CD14-positive monocyte (primary cell): Measurements from ENCODE around the gene KIF2A. TPM values are rescaled to one million over a fixed set of nuclear protein-coding genes. Genes with fewer than 3 reads are reported as not detected.

Experiments used
- DNase-seq, 3 donors: peaks; one replicate each; pipeline ENCODE4 v3.0.0-alpha.2; 2011 to 2022
- H2AFZ ChIP-seq: 2 replicates; pipeline ENCODE4 v1.6.0; 2012; ENCODE audit warnings: mild to moderate bottlenecking, low read depth, low read length, inconsistent platforms; ENCODE audit not compliant: insufficient read depth, poor library complexity, severe bottlenecking
- H3K27ac ChIP-seq, 2 donors: 1 replicate in 1 of 2; 2 replicates in 1 of 2; pipeline ENCODE4 v1.5.1; 2012 to 2013; ENCODE audit warnings: low read length in 2 of 2, control low read depth in 1 of 2, inconsistent platforms in 1 of 2, low read depth in 1 of 2, mild to moderate bottlenecking in 1 of 2
- H3K27me3 ChIP-seq, 2 donors: one replicate each; pipeline versions ENCODE4 v1.6.0 to v1.6.1; 2011 to 2013; ENCODE audit warnings: low read length in 2 of 2; ENCODE audit not compliant: control insufficient read depth in 2 of 2, insufficient read depth in 2 of 2
- H3K36me3 ChIP-seq, 2 donors: replicated peaks in 1 of 2; 1 replicate in 1 of 2; 2 replicates in 1 of 2; pipeline versions ENCODE4 v1.5.1 to v1.6.1; 2012 to 2013; ENCODE audit warnings: low read length in 2 of 2, control low read depth in 1 of 2, inconsistent platforms in 1 of 2, mild to moderate bottlenecking in 1 of 2; ENCODE audit not compliant: insufficient read depth in 2 of 2, control insufficient read depth in 1 of 2
- H3K4me1 ChIP-seq, 2 donors: 1 replicate in 1 of 2; 2 replicates in 1 of 2; pipeline versions ENCODE4 v1.5.1 to v1.6.1; 2012 to 2013; ENCODE audit warnings: low read length in 2 of 2, control low read depth in 1 of 2, inconsistent platforms in 1 of 2, mild to moderate bottlenecking in 1 of 2, moderate library complexity in 1 of 2; ENCODE audit not compliant: insufficient read depth in 2 of 2, control insufficient read depth in 1 of 2
- H3K4me2 ChIP-seq: replicated peaks from 2 replicates; pipeline ENCODE3; 2012; ENCODE audit warnings: low read length, moderate library complexity, mild to moderate bottlenecking; ENCODE audit not compliant: poor library complexity, severe bottlenecking; ENCODE audit errors: extremely low read depth
- H3K4me3 ChIP-seq, 3 experiments: fragments of 200-600 bp in 1 of 3; sonication (generic) in 1 of 3; replicated peaks in 1 of 3; 1 replicate in 2 of 3; 2 replicates in 1 of 3; pipeline ENCODE4 v1.5.1; 2011 to 2013; ENCODE audit warnings: low read length in 3 of 3, mild to moderate bottlenecking in 3 of 3, control low read depth in 2 of 3, low read depth in 2 of 3, inconsistent platforms in 1 of 3, moderate library complexity in 1 of 3
- H3K79me2 ChIP-seq: 2 replicates; pipeline ENCODE4 v1.6.0; 2012; ENCODE audit warnings: mild to moderate bottlenecking, control low read depth, inconsistent platforms, low read length, moderate library complexity; ENCODE audit not compliant: insufficient read depth
- H3K9ac ChIP-seq: 2 replicates; pipeline ENCODE4 v1.6.0; 2017; ENCODE audit warnings: low read length, mild to moderate bottlenecking; ENCODE audit not compliant: insufficient read depth, poor library complexity, severe bottlenecking
- H3K9me3 ChIP-seq, 2 donors: replicated peaks in 1 of 2; 1 replicate in 1 of 2; 2 replicates in 1 of 2; pipeline versions ENCODE4 v1.5.1 to v1.6.1; 2012 to 2013; ENCODE audit warnings: low read length in 2 of 2, control low read depth in 1 of 2; ENCODE audit not compliant: control insufficient read depth in 1 of 2, insufficient read depth in 1 of 2
- H4K20me1 ChIP-seq: 2 replicates; pipeline ENCODE4 v1.6.0; 2012; ENCODE audit warnings: mild to moderate bottlenecking, low read length, control low read depth, moderate library complexity; ENCODE audit not compliant: insufficient read depth
- H3K27ac Mint-ChIP-seq, 7 donors: one replicate each; pipeline ENCODE4 v1.8.0; 2020; ENCODE audit warnings: mild to moderate bottlenecking in 7 of 7, mixed read lengths in 7 of 7, moderate library complexity in 6 of 7, inconsistent platforms in 2 of 7
- H3K27me3 Mint-ChIP-seq, 3 donors: one replicate each; pipeline ENCODE4 v1.8.0; 2021 to 2022; ENCODE audit warnings: low read depth in 3 of 3, mild to moderate bottlenecking in 3 of 3, mixed read lengths in 3 of 3, moderate library complexity in 3 of 3, inconsistent platforms in 1 of 3
- H3K36me3 Mint-ChIP-seq, 2 donors: one replicate each; pipeline ENCODE4 v1.8.0; 2020; ENCODE audit warnings: mixed read lengths in 2 of 2, inconsistent platforms in 1 of 2, mild to moderate bottlenecking in 1 of 2
- H3K4me1 Mint-ChIP-seq: one replicate; pipeline ENCODE4 v1.8.0; 2020; ENCODE audit warnings: mild to moderate bottlenecking, mixed read lengths
- H3K4me3 Mint-ChIP-seq, 2 donors: one replicate each; pipeline ENCODE4 v1.8.0; 2020; ENCODE audit warnings: mild to moderate bottlenecking in 2 of 2, mixed read lengths in 2 of 2, moderate library complexity in 1 of 2
- H3K9me3 Mint-ChIP-seq, 7 donors: one replicate each; pipeline ENCODE4 v1.8.0; 2020 to 2022; ENCODE audit warnings: mixed read lengths in 7 of 7, mild to moderate bottlenecking in 6 of 7, moderate library complexity in 6 of 7, inconsistent platforms in 2 of 7
- WGBS: methylation state at CpG from one replicate; pipeline ENCODE4 v1.1.5; 2013; ENCODE audit warnings: missing lambda C conversion rate; ENCODE audit not compliant: insufficient coverage; 5-methylcytosine and 5-hydroxymethylcytosine counted together
- intact Hi-C, 2 donors: fragments of 100-400 bp; cut with micrococcal nuclease; formaldehyde crosslinking; loops; one replicate each; pipeline versions ENCODE4 v1.15.0 to v1.15.1; 2023
- polyA plus RNA-seq, 3 donors: library from polyadenylated mRNA; depleted of rRNA in 1 of 3; unstranded in 2 of 3; stranded (reverse) in 1 of 3; fragments of 300-500 nt in 2 of 3; fragments of >200 nt in 1 of 3; fragmentation: Illumina TruSeq in 2 of 3; gene quantifications; 1 replicate in 2 of 3; 2 replicates in 1 of 3; pipeline ENCODE4 v1.2.3, GENCODE V29; 2012 to 2021
- TF ChIP-seq, protein P1 (sequence below): fragments of 200-600 bp; IDR thresholded peaks from one replicate; pipeline ENCODE4 v1.8.0; 2022; ENCODE audit warnings: antibody characterized with exemption, mild to moderate bottlenecking

Gene KIF2A
- polyA plus RNA-seq, 3 donors: 9.7 to 24.6 (median 21.7) TPM

DNA sequence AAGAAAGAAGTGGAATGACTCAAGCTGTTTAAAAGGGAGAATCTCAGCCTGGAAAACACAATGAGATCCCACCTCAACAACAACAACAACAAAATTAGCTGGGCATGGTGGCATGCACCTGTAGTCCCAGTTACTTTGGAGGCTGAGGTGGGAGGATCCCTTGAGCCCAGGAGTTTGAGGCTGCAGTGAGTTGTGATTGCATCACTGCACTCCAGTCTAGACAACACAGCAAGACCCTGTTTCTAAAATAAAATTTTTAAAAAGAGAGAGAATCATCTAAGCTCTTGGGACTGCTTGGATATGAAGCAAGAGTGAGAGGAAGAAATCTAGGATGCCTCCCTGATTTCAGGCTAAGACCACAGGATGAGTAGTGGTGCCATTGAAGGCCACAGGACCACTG lies 47.4 kb upstream of the KIF2A start:
- intact Hi-C loops: no loop called here
- Histone ChIP-seq H3K9ac (no peak overlapping the region), H3K9me3 (no peaks in the 10 kb centered on the region), H3K4me2 (no peak overlapping the region), H4K20me1 (no peaks in the 10 kb centered on the region), H2AFZ (no peak overlapping the region), H3K36me3 (no peaks in the 10 kb centered on the region), H3K4me1 (peaks cover 0 to 3% of the 10 kb centered on the region in 2 donors), H3K27ac (no peak overlapping the region), H3K4me3 (no peak overlapping the region), H3K79me2 (no peaks in the 10 kb centered on the region), H3K27me3 (no peaks in the 10 kb centered on the region)
- no peak overlapping the region for H3K27ac Mint-ChIP-seq
- H3K4me1 Mint-ChIP-seq: peaks cover 6% of the 10 kb centered on the region
- H3K36me3 Mint-ChIP-seq: no peaks in the 10 kb centered on the region
- TF ChIP-seq, protein P1, sequence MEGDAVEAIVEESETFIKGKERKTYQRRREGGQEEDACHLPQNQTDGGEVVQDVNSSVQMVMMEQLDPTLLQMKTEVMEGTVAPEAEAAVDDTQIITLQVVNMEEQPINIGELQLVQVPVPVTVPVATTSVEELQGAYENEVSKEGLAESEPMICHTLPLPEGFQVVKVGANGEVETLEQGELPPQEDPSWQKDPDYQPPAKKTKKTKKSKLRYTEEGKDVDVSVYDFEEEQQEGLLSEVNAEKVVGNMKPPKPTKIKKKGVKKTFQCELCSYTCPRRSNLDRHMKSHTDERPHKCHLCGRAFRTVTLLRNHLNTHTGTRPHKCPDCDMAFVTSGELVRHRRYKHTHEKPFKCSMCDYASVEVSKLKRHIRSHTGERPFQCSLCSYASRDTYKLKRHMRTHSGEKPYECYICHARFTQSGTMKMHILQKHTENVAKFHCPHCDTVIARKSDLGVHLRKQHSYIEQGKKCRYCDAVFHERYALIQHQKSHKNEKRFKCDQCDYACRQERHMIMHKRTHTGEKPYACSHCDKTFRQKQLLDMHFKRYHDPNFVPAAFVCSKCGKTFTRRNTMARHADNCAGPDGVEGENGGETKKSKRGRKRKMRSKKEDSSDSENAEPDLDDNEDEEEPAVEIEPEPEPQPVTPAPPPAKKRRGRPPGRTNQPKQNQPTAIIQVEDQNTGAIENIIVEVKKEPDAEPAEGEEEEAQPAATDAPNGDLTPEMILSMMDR: no peak
- no peak for DNase-seq
- peaks cover 0 to 3% (median 0%) of the 10 kb centered on the region in 7 donors for H3K9me3 Mint-ChIP-seq
- no peak overlapping the region for H3K4me3 Mint-ChIP-seq
- no peaks in the 10 kb centered on the region for H3K27me3 Mint-ChIP-seq

- H3K79me2 ChIP-seq: no peaks in the 10 kb centered on the region
- no CpG with 5 or more reads among the region's 2 CpGs for WGBS
- no peak overlapping the region for H3K4me2 ChIP-seq
- no peak for DNase-seq
- Mint-ChIP-seq H3K4me1 (peaks cover 6% of the 10 kb centered on the region), H3K9me3 (peaks cover 0 to 1% (median 0%) of the 10 kb centered on the region in 7 donors), H3K27ac (no peak overlapping the region), H3K36me3 (no peaks in the 10 kb centered on the region), H3K27me3 (no peaks in the 10 kb centered on the region), H3K4me3 (no peak overlapping the region)
- peaks cover 0 to 3% of the 10 kb centered on the region in 2 donors for H3K4me1 ChIP-seq
- H4K20me1 ChIP-seq: no peaks in the 10 kb centered on the region
- H3K9ac ChIP-seq: no peak overlapping the region
- H3K27ac ChIP-seq: no peak overlapping the region
- no peaks in the 10 kb centered on the region for H3K9me3 ChIP-seq
- no peaks in the 10 kb centered on the region for H3K27me3 ChIP-seq
- intact Hi-C loops: no loop called here
- no peak overlapping the region for H3K4me3 ChIP-seq
- no peaks in the 10 kb centered on the region for H3K36me3 ChIP-seq
- no peak overlapping the region for H2AFZ ChIP-seq
- TF ChIP-seq, protein P1: no peak
Measured at GRCh38 chr5:62259699-62260250, 46.2 kb upstream of the KIF2A start.
